ENCODE data around the gene TMEM109.

The TMEM109 gene

GRCh38 chr11:60926500-60926899 lies 12.5 kb downstream of the TMEM109 start:
- DNase-seq (ENCODE audit: low read depth): no peak

GRCh38 chr11:60927061-60927592 lies 13.2 kb downstream of the TMEM109 start:
- DNase-seq (ENCODE audit: low read depth): no peak

GRCh38 chr11:60927600-60927999 lies 13.6 kb downstream of the TMEM109 start:
- no peak for DNase-seq (ENCODE audit: low read depth)

- DNase-seq (ENCODE audit: low read depth): no peak
Observed at GRCh38 chr11:60928563-60929001, 14.6 kb downstream of the TMEM109 start.

- no peak for DNase-seq (ENCODE audit: low read depth)
Observed at GRCh38 chr11:60929764-60930163, 15.8 kb downstream of the TMEM109 start.

GRCh38 chr11:60930394-60930793 lies 16.4 kb downstream of the TMEM109 start:
- DNase-seq (ENCODE audit: low read depth): no peak

GRCh38 chr11:60931917-60932316 lies 18.0 kb downstream of the TMEM109 start:
- no peak for DNase-seq (ENCODE audit: low read depth)

GRCh38 chr11:60932605-60933356 lies 18.8 kb downstream of the TMEM109 start:
- no peak for DNase-seq (ENCODE audit: low read depth)

- DNase-seq (ENCODE audit: low read depth): no peak
Observed at GRCh38 chr11:60933416-60934123, 19.6 kb downstream of the TMEM109 start.

- DNase-seq (ENCODE audit: low read depth): no peak
Observed at GRCh38 chr11:60934124-60934789, 20.3 kb downstream of the TMEM109 start.

GRCh38 chr11:60934790-60935605 lies 21.0 kb downstream of the TMEM109 start:
- no peak for DNase-seq (ENCODE audit: low read depth)

GRCh38 chr11:60935676-60936442 lies 21.9 kb downstream of the TMEM109 start:
- no peak for DNase-seq (ENCODE audit: low read depth)

GRCh38 chr11:60936467-60937143 lies 22.6 kb downstream of the TMEM109 start:
- no peak for DNase-seq (ENCODE audit: low read depth)

GRCh38 chr11:60937144-60937527 lies 23.2 kb downstream of the TMEM109 start:
- DNase-seq (ENCODE audit: low read depth): no peak

- no peak for DNase-seq (ENCODE audit: low read depth)
Observed at GRCh38 chr11:60937811-60938210, 23.9 kb downstream of the TMEM109 start.

- no peak for DNase-seq (ENCODE audit: low read depth)
Observed at GRCh38 chr11:60938500-60938899, 24.5 kb downstream of the TMEM109 start.

GRCh38 chr11:60939301-60939700 lies 25.3 kb downstream of the TMEM109 start:
- no peak for DNase-seq (ENCODE audit: low read depth)

GRCh38 chr11:60939855-60940254 lies 25.9 kb downstream of the TMEM109 start:
- DNase-seq (ENCODE audit: low read depth): no peak

GRCh38 chr11:60941371-60942119 lies 27.6 kb downstream of the TMEM109 start:
- no peak for DNase-seq (ENCODE audit: low read depth)

- no peak for DNase-seq (ENCODE audit: low read depth)
Observed at GRCh38 chr11:60942219-60942618, 28.3 kb downstream of the TMEM109 start.
